Tibial nerve (tissue), 4 donors: Measurements from ENCODE around the gene NPB. TPM values are rescaled to one million over a fixed set of nuclear protein-coding genes. Genes with fewer than 3 reads are reported as not detected.

Experiments
- DNase-seq, 2 donors: peaks; one replicate each; pipeline ENCODE4 v3.0.0-alpha.2; 2019; ENCODE audit warnings: low spot score in 2 of 2
- H3K27ac ChIP-seq, 4 donors: fragments of 200-600 bp; sonication (generic) in 3 of 4; one replicate each; pipeline ENCODE4 v1.5.1; 2017 to 2019; ENCODE audit warnings: mild to moderate bottlenecking in 1 of 4
- H3K27me3 ChIP-seq, 2 donors: fragments of 200-600 bp; sonication (generic) in 1 of 2; one replicate each; pipeline versions ENCODE4 v1.5.1 to v1.6.0; 2017 to 2019
- H3K36me3 ChIP-seq, 3 donors: fragments of 200-600 bp; sonication (generic); one replicate each; pipeline ENCODE4 v1.5.1; 2018 to 2019
- H3K4me1 ChIP-seq, 4 donors: fragments of 200-600 bp; sonication (generic) in 3 of 4; one replicate each; pipeline ENCODE4 v1.5.1; 2017 to 2019
- H3K4me3 ChIP-seq, 4 donors: fragments of 200-600 bp; sonication (generic) in 3 of 4; one replicate each; pipeline ENCODE4 v1.5.1; 2017 to 2019; ENCODE audit warnings: mild to moderate bottlenecking in 1 of 4, moderate library complexity in 1 of 4
- H3K9me3 ChIP-seq, 4 donors: fragments of 200-600 bp; sonication (generic) in 3 of 4; one replicate each; pipeline ENCODE4 v1.5.1; 2017 to 2019
- EP300 ChIP-seq, 2 donors: sonication (generic); formaldehyde crosslinking; IDR thresholded peaks; one replicate each; pipeline ENCODE4 v1.6.1; 2017; ENCODE audit warnings: antibody characterized with exemption in 2 of 2, mild to moderate bottlenecking in 1 of 2
- POLR2A ChIP-seq, 2 donors: fragments of 450-650 bp; IDR thresholded peaks; one replicate each; pipeline ENCODE4 v1.6.1; 2017; ENCODE audit warnings: antibody characterized with exemption in 2 of 2, mild to moderate bottlenecking in 2 of 2, moderate library complexity in 2 of 2
- WGBS, 2 donors: methylation state at CpG; one replicate each; pipeline ENCODE4 v1.1.5; 2018; 5-methylcytosine and 5-hydroxymethylcytosine counted together
- total RNA-seq, 4 donors: library from RNA; depleted of rRNA; stranded (reverse); fragments of >200 nt; gene quantifications; one replicate each; pipeline ENCODE4 v1.1.0, GENCODE V29; 2016
- TF ChIP-seq, protein P1 (sequence below), 5 experiments: fragments of 200-600 bp in 3 of 5; fragments of 450-650 bp in 2 of 5; sonication (generic) in 3 of 5; IDR thresholded peaks; one replicate each; pipeline ENCODE4 v1.5.1; 2016 to 2019; ENCODE audit warnings: antibody characterized with exemption in 5 of 5, mild to moderate bottlenecking in 3 of 5, moderate library complexity in 2 of 5

The NPB gene
- total RNA-seq, 4 donors from 2014 or later, result 4.2 to 8.7 (median 5.4) TPM; not detected in 1

DNA sequence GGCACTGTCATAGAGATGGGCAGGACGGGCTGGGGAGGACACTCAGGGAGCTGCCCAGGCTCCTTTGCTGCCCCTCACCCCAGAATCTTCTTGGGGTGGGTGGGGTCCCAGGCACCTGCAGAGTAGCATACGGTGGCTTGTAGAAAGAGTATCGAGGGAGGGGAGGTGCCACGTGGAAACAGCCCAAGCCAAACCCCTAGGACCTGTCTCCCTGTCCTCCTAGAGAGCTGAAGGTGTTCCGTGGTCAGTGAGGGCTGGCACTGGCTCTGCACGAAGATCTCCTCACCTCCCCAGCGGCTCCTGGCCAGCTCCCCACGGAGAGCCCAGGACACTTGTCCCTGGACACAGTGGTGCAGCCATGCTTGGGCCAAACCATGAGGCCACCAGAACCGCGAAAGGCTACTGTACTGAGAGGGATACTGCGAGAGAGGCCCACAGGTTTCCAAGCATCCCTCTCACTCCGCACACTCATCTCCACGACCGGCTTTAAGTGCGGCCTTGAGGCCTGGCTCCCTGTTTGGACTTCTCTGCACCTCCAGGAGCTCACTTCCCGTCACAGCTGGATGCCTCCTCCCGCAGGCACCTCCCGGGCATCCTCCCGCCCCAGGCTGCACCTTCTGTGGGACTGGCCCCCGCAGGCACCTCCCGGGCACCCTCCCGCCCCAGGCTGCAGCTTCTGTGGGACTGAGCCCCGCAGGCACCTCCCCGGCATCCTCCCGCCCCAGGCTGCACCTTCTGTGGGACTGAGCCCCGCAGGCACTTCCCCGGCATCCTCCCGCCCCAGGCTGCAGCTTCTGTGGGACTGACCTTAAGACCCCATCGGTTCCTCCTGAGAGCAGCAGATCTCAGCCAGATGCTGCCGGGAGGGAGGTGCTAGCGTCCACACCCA, 27.5 kb downstream of the NPB start:
- no peak overlapping the region for H3K4me3 ChIP-seq
- TF ChIP-seq POLR2A (IDR thresholded peaks at IDR 0.05) (no peak), EP300 (IDR thresholded peaks at IDR 0.05) (no peak)
- TF ChIP-seq, protein P1, sequence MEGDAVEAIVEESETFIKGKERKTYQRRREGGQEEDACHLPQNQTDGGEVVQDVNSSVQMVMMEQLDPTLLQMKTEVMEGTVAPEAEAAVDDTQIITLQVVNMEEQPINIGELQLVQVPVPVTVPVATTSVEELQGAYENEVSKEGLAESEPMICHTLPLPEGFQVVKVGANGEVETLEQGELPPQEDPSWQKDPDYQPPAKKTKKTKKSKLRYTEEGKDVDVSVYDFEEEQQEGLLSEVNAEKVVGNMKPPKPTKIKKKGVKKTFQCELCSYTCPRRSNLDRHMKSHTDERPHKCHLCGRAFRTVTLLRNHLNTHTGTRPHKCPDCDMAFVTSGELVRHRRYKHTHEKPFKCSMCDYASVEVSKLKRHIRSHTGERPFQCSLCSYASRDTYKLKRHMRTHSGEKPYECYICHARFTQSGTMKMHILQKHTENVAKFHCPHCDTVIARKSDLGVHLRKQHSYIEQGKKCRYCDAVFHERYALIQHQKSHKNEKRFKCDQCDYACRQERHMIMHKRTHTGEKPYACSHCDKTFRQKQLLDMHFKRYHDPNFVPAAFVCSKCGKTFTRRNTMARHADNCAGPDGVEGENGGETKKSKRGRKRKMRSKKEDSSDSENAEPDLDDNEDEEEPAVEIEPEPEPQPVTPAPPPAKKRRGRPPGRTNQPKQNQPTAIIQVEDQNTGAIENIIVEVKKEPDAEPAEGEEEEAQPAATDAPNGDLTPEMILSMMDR (IDR thresholded peaks at IDR 0.05), result no peak
- peaks cover 0 to 3% of the 10 kb centered on the region in 2 donors for H3K27me3 ChIP-seq
- no peaks in the 10 kb centered on the region for H3K9me3 ChIP-seq
- DNase-seq, result no peak
- H3K27ac ChIP-seq, result no peak overlapping the region
- H3K36me3 ChIP-seq, result no peaks in the 10 kb centered on the region
- H3K4me1 ChIP-seq, result peaks cover 0 to 38% (median 25%) of the 10 kb centered on the region in 4 donors
- WGBS, 2 donors, result 83 to 94% methylated on average over 21 to 31 of the region's 31 CpGs

GRCh38 chr17:81930142-81931125, 28.4 kb downstream of the NPB start:
- no peak for DNase-seq

DNA sequence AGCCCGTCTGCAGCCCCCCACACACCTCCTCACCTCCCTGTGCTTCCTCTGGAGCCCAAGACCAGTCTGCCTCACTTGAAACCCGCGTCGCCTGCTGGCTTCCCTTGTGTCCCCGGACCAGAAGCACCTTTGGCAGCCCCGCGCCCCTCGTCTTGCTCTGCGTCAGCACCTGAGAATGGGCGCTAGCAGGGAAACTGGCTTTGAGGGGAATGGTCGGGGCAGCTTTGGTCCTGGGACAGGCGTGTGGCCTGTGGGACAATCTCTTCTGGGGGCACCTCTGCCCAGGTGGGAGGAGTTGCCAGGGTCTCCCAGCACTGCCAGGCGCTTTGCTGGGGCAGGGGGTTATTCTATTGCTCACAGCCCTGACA, 29.1 kb downstream of the NPB start:
- Histone ChIP-seq H3K27ac (no peak overlapping the region), H3K27me3 (peaks cover 0 to 10% of the 10 kb centered on the region in 2 donors), H3K9me3 (no peaks in the 10 kb centered on the region), H3K4me3 (no peak overlapping the region), H3K4me1 (peaks cover 0 to 21% (median 13%) of the 10 kb centered on the region in 4 donors), H3K36me3 (no peaks in the 10 kb centered on the region)
- no peak for DNase-seq
- WGBS, 2 donors, result 73 to 80% methylated on average over 12 to 13 of the region's 13 CpGs
- no peak for TF ChIP-seq POLR2A (IDR thresholded peaks at IDR 0.05)
- TF ChIP-seq, protein P1 (IDR thresholded peaks at IDR 0.05), result no peak
- no peak for TF ChIP-seq EP300 (IDR thresholded peaks at IDR 0.05)

More at GRCh38 chr17:81930142-81931125, 28.4 kb downstream of the NPB start:
- Histone ChIP-seq H3K9me3 (no peaks in the 10 kb centered on the region), H3K36me3 (no peaks in the 10 kb centered on the region), H3K27me3 (peaks cover 0 to 3% of the 10 kb centered on the region in 2 donors), H3K4me3 (no peak overlapping the region), H3K4me1 (peaks cover 0 to 28% (median 15%) of the 10 kb centered on the region in 4 donors), H3K27ac (no peak overlapping the region)
- 70 to 74% methylated on average over 19 to 20 of the region's 20 CpGs for WGBS, 2 donors
- TF ChIP-seq, protein P1 (IDR thresholded peaks at IDR 0.05), result no peak
- no peak for TF ChIP-seq EP300 (IDR thresholded peaks at IDR 0.05)
- no peak for TF ChIP-seq POLR2A (IDR thresholded peaks at IDR 0.05)

GRCh38 chr17:81931557-81932332, 29.7 kb downstream of the NPB start:
- no peak for DNase-seq
- no peaks in the 10 kb centered on the region for H3K9me3 ChIP-seq
- 35 to 48% methylated on average over 12 to 14 of the region's 15 CpGs for WGBS, 2 donors
- peaks cover 0 to 16% of the 10 kb centered on the region in 2 donors for H3K27me3 ChIP-seq
- TF ChIP-seq EP300 (IDR thresholded peaks at IDR 0.05) (no peak), POLR2A (IDR thresholded peaks at IDR 0.05) (no peak)
- TF ChIP-seq, protein P1 (IDR thresholded peaks at IDR 0.05), result no peak
- no peaks in the 10 kb centered on the region for H3K36me3 ChIP-seq
- no peak overlapping the region for H3K4me3 ChIP-seq
- no peak overlapping the region for H3K27ac ChIP-seq
- H3K4me1 ChIP-seq, result peaks cover 0 to 20% (median 16%) of the 10 kb centered on the region in 4 donors
